Measurements from ENCODE around the gene ASXL2. TPM values are rescaled to one million over a fixed set of nuclear protein-coding genes. Genes with fewer than 3 reads are reported as not detected.

Gene ASXL2
- total RNA-seq (2016; rRNA removed; fragmentation: Illumina TruSeq; extraction: Trizol) = 12.1 and 20.6 TPM in 2 replicates
- total RNA-seq (2016; cell fraction: cytosol; rRNA removed; fragmentation: Illumina TruSeq; extraction: Trizol; ENCODE audit: low read depth) = 10.5 and 13.0 TPM in 2 replicates
- 11.7 and 17.6 TPM in 2 replicates for total RNA-seq (2016; cell fraction: insoluble cytoplasmic fraction; rRNA removed; fragmentation: Illumina TruSeq; extraction: Trizol)
- 6.6 and 10.3 TPM in 2 replicates for total RNA-seq (2016; cell fraction: membrane; rRNA removed; fragmentation: Illumina TruSeq; extraction: Trizol)
- total RNA-seq (2016; cell fraction: nucleus; rRNA removed; fragmentation: Illumina TruSeq; extraction: Trizol) = 17.4 and 19.6 TPM in 2 replicates
- 15.3 and 19.2 TPM in 2 replicates for polyA plus RNA-seq (2011; rRNA removed)
- 9.0 and 11.6 TPM in 2 replicates for polyA plus RNA-seq (2011; cell fraction: cytosol; rRNA removed)
- 13.3 and 14.0 TPM in 2 replicates for polyA plus RNA-seq (2011; cell fraction: nucleus; rRNA removed)
- 14.6 and 15.3 TPM in 2 replicates for polyA plus RNA-seq (2012)
- polyA plus RNA-seq (2016; cell fraction: cytosol; fragmentation: Illumina TruSeq; extraction: Trizol; ENCODE audit: low read depth) = 0.40 and 0.42 TPM in 2 replicates
- 12.3 and 15.6 TPM in 2 replicates for polyA plus RNA-seq (2016; cell fraction: insoluble cytoplasmic fraction; fragmentation: Illumina TruSeq; extraction: Trizol; ENCODE audit: low read depth)
- polyA plus RNA-seq (2016; cell fraction: membrane; fragmentation: Illumina TruSeq; extraction: Trizol; ENCODE audit: low read depth) = 1.3 and 1.6 TPM in 2 replicates
- 17.3 and 20.1 TPM in 2 replicates for polyA plus RNA-seq (2016; cell fraction: nucleus; fragmentation: Illumina TruSeq; extraction: Trizol; ENCODE audit: insufficient read depth, low read depth)
- polyA minus RNA-seq (2011; rRNA and poly(A)+ RNA removed; ENCODE audit: low replicate concordance) = 21.4 and 25.2 TPM in 2 replicates
- 22.2 and 26.1 TPM in 2 replicates for polyA minus RNA-seq (2011; cell fraction: cytosol; rRNA and poly(A)+ RNA removed)
- 39.1 and 42.6 TPM in 2 replicates for polyA minus RNA-seq (2011; cell fraction: nucleus; rRNA and poly(A)+ RNA removed)
- Bru-seq, nascent RNA = percentile 91 among the genes with signal in this experiment
- BruChase-seq, experiment 1, labeled RNA remaining after a 6-hour chase = percentile 86 among the genes with signal in this experiment
- BruChase-seq, experiment 2, labeled RNA remaining after a 2-hour chase = percentile 91 among the genes with signal in this experiment
- long read RNA-seq, experiment 1, partial matches to known transcripts = 2 of 7 reads
- long read RNA-seq, experiment 1, other reads (novel, unspliced or antisense) = 5 of 7 reads
- long read RNA-seq, experiment 2, partial matches to known transcripts = 2 of 29 reads
- long read RNA-seq, experiment 2, other reads (novel, unspliced or antisense) = 27 of 29 reads

DNA sequence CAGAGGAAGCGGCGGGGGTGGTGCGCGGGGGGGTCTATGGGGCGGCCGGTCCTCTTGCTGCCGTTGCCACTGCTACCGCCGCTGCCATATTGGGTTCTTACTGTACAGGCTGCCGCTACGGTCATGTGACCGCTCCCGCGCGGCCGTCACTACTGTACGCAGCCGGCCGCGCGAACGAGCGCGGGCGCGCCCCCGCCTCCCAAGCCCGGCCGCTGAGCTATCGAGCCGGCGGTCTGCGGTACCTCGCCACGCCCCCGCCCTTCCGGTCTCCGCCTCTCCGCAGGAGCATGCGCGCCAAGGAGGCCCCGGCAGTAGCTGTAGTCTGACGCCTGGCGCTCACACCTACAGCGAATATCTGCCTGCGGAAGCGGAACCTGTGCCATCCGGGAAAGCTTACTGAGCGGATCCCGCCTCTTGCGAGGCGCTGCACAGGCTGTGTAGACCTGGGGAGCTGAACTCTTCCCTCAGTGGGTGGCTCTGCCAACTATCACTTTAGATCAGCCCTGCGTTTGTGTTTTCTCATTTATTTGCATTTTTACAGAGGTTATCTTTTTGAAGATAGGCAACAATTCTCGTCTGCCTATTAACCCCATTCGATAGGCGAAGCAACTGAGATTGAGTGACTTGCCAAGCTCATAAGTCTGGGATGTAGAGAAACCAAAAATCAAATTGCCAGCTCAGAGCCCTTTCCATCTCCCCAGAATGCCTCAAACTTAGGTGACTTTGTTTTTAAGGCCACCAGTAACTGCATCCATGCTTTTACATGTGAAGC is at the start of gene ASXL2:
ASXL2 (minus strand) TSS at position 127 of the 772 bp plus-strand sequence. CDS start 265 bp downstream, outside the sequence.
- Histone ChIP-seq H3K79me2 (ENCODE audit: insufficient read depth, low read length) (peaks cover 45% of the 10 kb centered on the region), H3K4me2 (ENCODE audit: low read depth, low read length) (peak within 1 kb of the TSS; percentile 94), H3K4me3 (replicated peaks in 1 of 3; ENCODE audit: insufficient read depth in 1 of 3, low read depth in 2 of 3, low read length in 3 of 3) (peak within 1 kb of the TSS; percentile 97 to 100 (median 99)), H2AFZ (ENCODE audit: low read length) (no peak within 1 kb of the TSS), H3K9me3 (ENCODE audit: low read length) (no peaks in the 10 kb centered on the region), H3K27ac (ENCODE audit: extremely low read length, insufficient read depth, low read length) (peak within 1 kb of the TSS; percentile 88), H4K20me1 (ENCODE audit: insufficient read depth, low read length) (peaks cover 18% of the 10 kb centered on the region), H3K36me3 (replicated peaks in 1 of 2; ENCODE audit: control insufficient read depth in 1 of 2, insufficient read depth in 2 of 2, low read length in 2 of 2) (peaks cover 6 to 13% of the 10 kb centered on the region in 2 experiments; a peak in 3 of 5 replicates), H3K4me1 (ENCODE audit: insufficient read depth, low read length) (peaks cover 65% of the 10 kb centered on the region), H3K27me3 (ENCODE audit: control insufficient read depth in 1 of 2, insufficient read depth in 2 of 2, low read length in 2 of 2) (no peaks in the 10 kb centered on the region; a peak in 1 of 5 replicates), H3K9ac (ENCODE audit: insufficient read depth, low read depth, low read length) (peak within 1 kb of the TSS; percentile 96)
- in situ Hi-C loops (cut with HindIII; ENCODE audit: extremely low pct_ligation_motif_present, low pct_unique_long_range_greater_than_20kb) (no loop called here), intact Hi-C loops (cut with micrococcal nuclease; ENCODE audit: unreplicated experiment) (no loop called here)
- peak; percentile 97 for DNase-seq (ENCODE audit: low spot score)
- CTCF ChIA-PET (ENCODE audit: low intra/inter-chr PET ratio, low total read pairs) = no interaction called here
- 1% methylated on average over 18 of the region's 56 CpGs for WGBS (ENCODE audit: low lambda C conversion rate)
- POLR2A ChIA-PET = interaction anchor here (0.5 to 2.9 kb wide), 44 partner anchors 9 to 1215 kb away, joined by 3 to 45 read pairs (median 4); partner anchors contain the start of genes DTNB, HADHA, HADHB and RAB10
- TSS peak; percentile 96 for BruUV-seq (replicated peaks)
- ATAC-seq = peak; percentile 92
- peak; percentile 52 for FAIRE-seq
- TF ChIP-seq KMT2B (CRISPR knock-in tag; IDR thresholded peaks at IDR 0.05) = peak; percentile 67
- peak; percentile 74 for TF ChIP-seq SP4 (CRISPR knock-in tag; IDR thresholded peaks at IDR 0.05)
- TF ChIP-seq, protein P1, sequence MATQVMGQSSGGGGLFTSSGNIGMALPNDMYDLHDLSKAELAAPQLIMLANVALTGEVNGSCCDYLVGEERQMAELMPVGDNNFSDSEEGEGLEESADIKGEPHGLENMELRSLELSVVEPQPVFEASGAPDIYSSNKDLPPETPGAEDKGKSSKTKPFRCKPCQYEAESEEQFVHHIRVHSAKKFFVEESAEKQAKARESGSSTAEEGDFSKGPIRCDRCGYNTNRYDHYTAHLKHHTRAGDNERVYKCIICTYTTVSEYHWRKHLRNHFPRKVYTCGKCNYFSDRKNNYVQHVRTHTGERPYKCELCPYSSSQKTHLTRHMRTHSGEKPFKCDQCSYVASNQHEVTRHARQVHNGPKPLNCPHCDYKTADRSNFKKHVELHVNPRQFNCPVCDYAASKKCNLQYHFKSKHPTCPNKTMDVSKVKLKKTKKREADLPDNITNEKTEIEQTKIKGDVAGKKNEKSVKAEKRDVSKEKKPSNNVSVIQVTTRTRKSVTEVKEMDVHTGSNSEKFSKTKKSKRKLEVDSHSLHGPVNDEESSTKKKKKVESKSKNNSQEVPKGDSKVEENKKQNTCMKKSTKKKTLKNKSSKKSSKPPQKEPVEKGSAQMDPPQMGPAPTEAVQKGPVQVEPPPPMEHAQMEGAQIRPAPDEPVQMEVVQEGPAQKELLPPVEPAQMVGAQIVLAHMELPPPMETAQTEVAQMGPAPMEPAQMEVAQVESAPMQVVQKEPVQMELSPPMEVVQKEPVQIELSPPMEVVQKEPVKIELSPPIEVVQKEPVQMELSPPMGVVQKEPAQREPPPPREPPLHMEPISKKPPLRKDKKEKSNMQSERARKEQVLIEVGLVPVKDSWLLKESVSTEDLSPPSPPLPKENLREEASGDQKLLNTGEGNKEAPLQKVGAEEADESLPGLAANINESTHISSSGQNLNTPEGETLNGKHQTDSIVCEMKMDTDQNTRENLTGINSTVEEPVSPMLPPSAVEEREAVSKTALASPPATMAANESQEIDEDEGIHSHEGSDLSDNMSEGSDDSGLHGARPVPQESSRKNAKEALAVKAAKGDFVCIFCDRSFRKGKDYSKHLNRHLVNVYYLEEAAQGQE (IDR thresholded peaks at IDR 0.05; ENCODE audit: borderline replicate concordance in 1 of 2, low read depth in 1 of 2, low read length in 2 of 2) = no peak; a peak in 1 of 4 replicates
- TF ChIP-seq YEATS4 (CRISPR knock-in tag; IDR thresholded peaks at IDR 0.05; ENCODE audit: borderline replicate concordance) = no peak; the same call in 1 of the 2 replicates
- TF ChIP-seq HIVEP1 (CRISPR knock-in tag; IDR thresholded peaks at IDR 0.05) = no peak
- peak; percentile 98 for TF ChIP-seq POLR2AphosphoS5 (IDR thresholded peaks at IDR 0.05; ENCODE audit: low read depth, low read length)
- TF ChIP-seq ELF3 (CRISPR knock-in tag; IDR thresholded peaks at IDR 0.05) = peak; percentile 98
- TF ChIP-seq XBP1 (CRISPR knock-in tag; IDR thresholded peaks at IDR 0.05) = no peak
- TF ChIP-seq THYN1 (CRISPR knock-in tag; IDR thresholded peaks at IDR 0.05; ENCODE audit: borderline replicate concordance, low read depth) = no peak
- peak; percentile 84 for TF ChIP-seq TAF1 (CRISPR knock-in tag; IDR thresholded peaks at IDR 0.05)
- TF ChIP-seq, protein P2, sequence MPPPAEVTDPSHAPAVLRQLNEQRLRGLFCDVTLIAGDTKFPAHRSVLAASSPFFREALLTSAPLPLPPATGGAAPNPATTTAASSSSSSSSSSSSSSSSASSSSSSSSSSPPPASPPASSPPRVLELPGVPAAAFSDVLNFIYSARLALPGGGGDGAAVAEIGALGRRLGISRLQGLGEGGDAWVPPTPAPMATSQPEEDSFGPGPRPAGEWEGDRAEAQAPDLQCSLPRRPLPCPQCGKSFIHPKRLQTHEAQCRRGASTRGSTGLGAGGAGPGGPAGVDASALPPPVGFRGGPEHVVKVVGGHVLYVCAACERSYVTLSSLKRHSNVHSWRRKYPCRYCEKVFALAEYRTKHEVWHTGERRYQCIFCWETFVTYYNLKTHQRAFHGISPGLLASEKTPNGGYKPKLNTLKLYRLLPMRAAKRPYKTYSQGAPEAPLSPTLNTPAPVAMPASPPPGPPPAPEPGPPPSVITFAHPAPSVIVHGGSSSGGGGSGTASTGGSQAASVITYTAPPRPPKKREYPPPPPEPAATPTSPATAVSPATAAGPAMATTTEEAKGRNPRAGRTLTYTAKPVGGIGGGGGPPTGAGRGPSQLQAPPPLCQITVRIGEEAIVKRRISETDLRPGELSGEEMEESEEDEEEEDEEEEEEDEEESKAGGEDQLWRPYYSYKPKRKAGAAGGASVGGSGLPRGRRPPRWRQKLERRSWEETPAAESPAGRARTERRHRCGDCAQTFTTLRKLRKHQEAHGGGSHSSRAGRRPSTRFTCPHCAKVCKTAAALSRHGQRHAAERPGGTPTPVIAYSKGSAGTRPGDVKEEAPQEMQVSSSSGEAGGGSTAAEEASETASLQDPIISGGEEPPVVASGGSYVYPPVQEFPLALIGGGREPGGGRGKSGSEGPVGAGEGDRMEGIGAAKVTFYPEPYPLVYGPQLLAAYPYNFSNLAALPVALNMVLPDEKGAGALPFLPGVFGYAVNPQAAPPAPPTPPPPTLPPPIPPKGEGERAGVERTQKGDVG (CRISPR knock-in tag; IDR thresholded peaks at IDR 0.05; ENCODE audit: borderline replicate concordance) = no peak
